Right lobe of liver (tissue), 6 donors: ENCODE measurements around the gene TRANK1. TPM values are rescaled to one million over a fixed set of nuclear protein-coding genes. Genes with fewer than 3 reads are reported as not detected.

Experiments
- ATAC-seq, 4 donors: fragments of 200-7000 bp; cut with Tn5 transposase; one replicate each; pipeline ENCODE4 v1.9.1; 2020; ENCODE audit warnings: mild to moderate bottlenecking in 4 of 4, moderate library complexity in 4 of 4
- DNase-seq, 3 donors: peaks; one replicate each; pipeline ENCODE4 v3.0.0-alpha.2; 2020
- H3K27ac ChIP-seq, 3 donors: fragments of 200-600 bp; one replicate each; pipeline ENCODE4 v1.8.0; 2022
- H3K27me3 ChIP-seq, 2 donors: fragments of 200-600 bp; one replicate each; pipeline ENCODE4 v1.8.0; 2022
- H3K36me3 ChIP-seq, 4 donors: fragments of 200-600 bp; sonication (generic) in 1 of 4; one replicate each; pipeline versions ENCODE4 v1.5.1 to v1.8.0; 2017 to 2022; ENCODE audit warnings: control low read depth in 1 of 4
- H3K4me1 ChIP-seq, 4 donors: fragments of 200-600 bp; sonication (generic) in 1 of 4; one replicate each; pipeline versions ENCODE4 v1.5.1 to v1.8.0; 2017 to 2022; ENCODE audit warnings: control low read depth in 1 of 4
- H3K4me3 ChIP-seq, 3 donors: fragments of 200-600 bp; one replicate each; pipeline ENCODE4 v1.8.0; 2022
- H3K9me3 ChIP-seq, 4 donors: fragments of 200-600 bp; sonication (generic) in 1 of 4; one replicate each; pipeline versions ENCODE4 v1.5.1 to v1.8.0; 2017 to 2022; ENCODE audit warnings: control low read depth in 1 of 4
- POLR2A ChIP-seq: fragments of 450-650 bp; IDR thresholded peaks from one replicate; pipeline ENCODE4 v1.6.1; 2017; ENCODE audit warnings: antibody characterized with exemption, mild to moderate bottlenecking
- WGBS: methylation state at CpG from one replicate; pipeline ENCODE4 v1.1.6; 2018; ENCODE audit warnings: low coverage, low lambda C conversion rate; ENCODE audit not compliant: insufficient coverage; ENCODE audit errors: missing lambda C conversion rate; 5-methylcytosine and 5-hydroxymethylcytosine counted together
- intact Hi-C, 2 donors: fragments of 100-400 bp; cut with DNase I; formaldehyde crosslinking; loops; one replicate each; pipeline versions ENCODE4 v1.11.2 to v1.14.1; 2022
- total RNA-seq, 6 experiments: library from RNA; depleted of rRNA in 2 of 6; stranded (reverse); fragments of >200 nt in 2 of 6; fragmentation: NEBNext Ultra II Directional in 3 of 6; extraction: Animal tissue kit (Norgen Biotek cat#: 25700) in 3 of 6; gene quantifications; one replicate each; pipeline versions ENCODE4 v1.1.0 to v1.2.4, GENCODE V29; 2016 to 2023
- TF ChIP-seq, protein P1 (sequence below), 4 donors: fragments of 200-600 bp in 3 of 4; fragments of 450-650 bp in 1 of 4; IDR thresholded peaks; one replicate each; pipeline versions ENCODE4 v1.5.1 to v1.8.0; 2016 to 2022; ENCODE audit warnings: antibody characterized with exemption in 4 of 4, mild to moderate bottlenecking in 2 of 4
- donor health status: DM: no; HTN: yes; CAD: no.
- donor health status: DM: no; HTN: no; CAD: no.
- donor health status: DM: no; HTN: no; CAD: no.
- donor health status: DM: no; HTN: yes; CAD: no.
- donor health status: DM: no; HTN: yes; CAD: no.

The TRANK1 gene
- total RNA-seq, 6 experiments from 2014 or later = 8.8 to 33.9 (median 19.6) TPM

DNA sequence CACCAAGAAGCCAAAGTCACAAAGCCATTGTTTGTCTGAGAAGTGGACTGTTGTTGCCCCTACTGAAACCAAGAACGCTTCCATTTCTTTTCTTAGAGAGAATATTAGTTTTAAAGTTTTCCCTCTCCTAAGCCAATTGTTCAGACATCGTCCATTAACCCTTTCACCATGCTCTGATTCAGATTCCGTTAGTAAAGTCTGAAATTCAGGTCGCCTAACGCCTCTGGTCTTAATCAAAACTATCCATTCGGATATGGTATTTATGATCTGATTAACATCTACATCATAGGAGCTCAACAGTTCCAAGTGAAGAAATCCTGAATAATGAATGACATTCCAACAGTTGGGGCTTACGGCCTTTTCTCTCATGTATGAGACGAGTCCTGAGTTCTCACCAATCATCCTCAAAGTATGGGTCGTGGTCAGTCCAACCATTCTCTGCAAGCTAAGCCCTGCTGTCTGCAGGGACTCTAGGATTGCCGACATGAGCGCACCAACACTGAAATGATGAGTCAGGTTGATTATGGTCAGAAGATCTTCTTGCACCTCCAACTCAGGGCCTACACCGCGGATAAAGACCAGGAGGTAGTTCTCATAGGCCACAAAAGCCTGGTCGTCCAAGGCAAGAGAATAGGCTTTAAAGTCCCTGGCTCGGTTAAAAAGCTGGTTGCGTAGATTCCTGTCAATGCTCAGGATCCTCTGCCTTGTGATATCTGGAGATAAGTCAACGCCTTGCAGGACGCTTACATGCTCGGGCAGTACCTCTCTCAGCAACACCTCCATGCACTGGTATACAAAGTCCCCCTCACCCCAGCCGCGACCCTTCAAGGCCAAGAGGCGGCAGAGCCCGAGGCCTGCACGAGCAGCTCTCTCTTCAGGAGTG lies 47.3 kb upstream of the TRANK1 start:
- Histone ChIP-seq H3K9me3 (no peaks in the 10 kb centered on the region), H3K4me3 (peak overlapping the region; percentile 47 to 69 (median 63)), H3K27ac (peak overlapping the region; percentile 98), H3K4me1 (peaks cover 0 to 36% (median 9%) of the 10 kb centered on the region in 4 donors), H3K27me3 (no peaks in the 10 kb centered on the region), H3K36me3 (peaks cover 0 to 21% (median 1%) of the 10 kb centered on the region in 4 donors)
- intact Hi-C loops = no loop called here
- WGBS = 8% methylated on average over 17 of the region's 24 CpGs
- DNase-seq (no peak), ATAC-seq (peak in 2 of 4 donors; percentile 0 to 10)
- TF ChIP-seq, protein P1, sequence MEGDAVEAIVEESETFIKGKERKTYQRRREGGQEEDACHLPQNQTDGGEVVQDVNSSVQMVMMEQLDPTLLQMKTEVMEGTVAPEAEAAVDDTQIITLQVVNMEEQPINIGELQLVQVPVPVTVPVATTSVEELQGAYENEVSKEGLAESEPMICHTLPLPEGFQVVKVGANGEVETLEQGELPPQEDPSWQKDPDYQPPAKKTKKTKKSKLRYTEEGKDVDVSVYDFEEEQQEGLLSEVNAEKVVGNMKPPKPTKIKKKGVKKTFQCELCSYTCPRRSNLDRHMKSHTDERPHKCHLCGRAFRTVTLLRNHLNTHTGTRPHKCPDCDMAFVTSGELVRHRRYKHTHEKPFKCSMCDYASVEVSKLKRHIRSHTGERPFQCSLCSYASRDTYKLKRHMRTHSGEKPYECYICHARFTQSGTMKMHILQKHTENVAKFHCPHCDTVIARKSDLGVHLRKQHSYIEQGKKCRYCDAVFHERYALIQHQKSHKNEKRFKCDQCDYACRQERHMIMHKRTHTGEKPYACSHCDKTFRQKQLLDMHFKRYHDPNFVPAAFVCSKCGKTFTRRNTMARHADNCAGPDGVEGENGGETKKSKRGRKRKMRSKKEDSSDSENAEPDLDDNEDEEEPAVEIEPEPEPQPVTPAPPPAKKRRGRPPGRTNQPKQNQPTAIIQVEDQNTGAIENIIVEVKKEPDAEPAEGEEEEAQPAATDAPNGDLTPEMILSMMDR (IDR thresholded peaks at IDR 0.05) = no peak

DNA sequence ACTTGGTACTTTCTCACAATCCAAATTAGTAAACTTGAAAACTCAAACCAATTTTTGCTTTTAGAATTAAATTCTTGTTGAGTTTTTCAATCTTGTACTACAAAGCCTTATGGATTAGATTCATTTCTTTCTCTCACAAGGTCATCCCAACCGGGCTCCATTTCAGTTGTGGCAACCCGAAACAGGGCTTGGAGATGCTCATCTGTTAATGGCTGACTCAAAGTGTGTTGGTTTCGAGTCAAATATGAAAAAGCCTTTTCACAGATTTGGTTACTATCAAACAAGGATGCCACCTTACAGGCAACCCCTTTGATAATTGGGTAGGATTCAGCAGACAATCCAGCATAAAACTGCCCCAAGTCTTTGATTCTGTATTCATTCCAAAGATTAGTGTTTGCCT lies 46.3 kb upstream of the TRANK1 start:
- peaks cover 0 to 20% (median under 1%) of the 10 kb centered on the region in 4 donors for H3K36me3 ChIP-seq
- WGBS = 49% methylated on average over 3 of the region's 3 CpGs
- no peak for DNase-seq
- TF ChIP-seq, protein P1 (IDR thresholded peaks at IDR 0.05) = no peak
- TF ChIP-seq POLR2A = no peak
- H3K27me3 ChIP-seq = no peaks in the 10 kb centered on the region
- peaks cover 0 to 36% (median 9%) of the 10 kb centered on the region in 4 donors for H3K4me1 ChIP-seq
- no peak overlapping the region for H3K27ac ChIP-seq
- intact Hi-C loops = no loop called here
- ATAC-seq = no peak
- H3K9me3 ChIP-seq = no peaks in the 10 kb centered on the region
- peak overlapping the region in 1 of 3 donors; percentile 69 for H3K4me3 ChIP-seq

DNA sequence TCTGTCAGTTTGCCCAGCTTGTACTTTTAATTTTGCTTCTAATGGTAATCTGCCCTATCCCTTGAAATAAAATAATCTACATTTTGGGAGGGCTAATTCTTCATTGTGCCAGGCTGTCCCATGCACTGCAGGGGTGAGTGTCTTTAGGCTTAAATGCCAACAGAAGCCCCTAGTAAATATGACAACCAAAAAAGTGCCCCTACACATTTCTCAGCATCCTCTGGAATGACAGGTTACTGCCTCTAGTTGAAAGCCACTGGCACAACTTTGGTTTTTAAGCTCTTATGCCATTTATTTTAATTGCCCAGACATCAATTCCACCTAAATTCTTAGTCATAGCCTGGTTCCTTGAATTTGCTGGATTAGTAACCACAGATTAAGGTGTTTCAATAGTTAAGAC lies 44.7 kb upstream of the TRANK1 start:
- H3K27ac ChIP-seq = no peak overlapping the region
- H3K4me3 ChIP-seq = no peak overlapping the region
- intact Hi-C loops = no loop called here
- TF ChIP-seq, protein P1 (IDR thresholded peaks at IDR 0.05) = no peak
- TF ChIP-seq POLR2A = no peak
- no peaks in the 10 kb centered on the region for H3K9me3 ChIP-seq
- H3K27me3 ChIP-seq = no peaks in the 10 kb centered on the region
- no peak for DNase-seq
- no peak for ATAC-seq
- peaks cover 5 to 24% (median 12%) of the 10 kb centered on the region in 4 donors for H3K36me3 ChIP-seq
- peaks cover 0 to 33% (median 9%) of the 10 kb centered on the region in 4 donors for H3K4me1 ChIP-seq

DNA sequence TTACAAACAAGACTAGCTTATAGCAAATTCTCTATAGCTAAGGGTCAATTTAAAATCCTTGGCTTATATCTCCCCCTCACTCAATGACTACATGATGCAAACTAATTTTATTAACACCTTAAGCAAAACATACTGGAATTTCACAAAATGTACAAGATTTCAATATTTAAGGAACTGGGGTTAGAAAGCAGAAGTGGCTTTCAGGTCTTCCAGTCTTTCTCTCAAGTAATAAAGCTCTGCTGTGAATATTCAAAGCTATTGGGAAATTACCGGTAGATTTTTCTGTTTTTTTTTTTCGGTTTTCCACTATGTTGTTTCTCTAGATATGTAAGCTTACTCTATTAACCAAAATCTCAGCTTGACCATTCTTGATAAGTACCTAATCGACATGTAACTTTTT lies 44.2 kb upstream of the TRANK1 start:
- H3K36me3 ChIP-seq = peaks cover 5 to 30% (median 14%) of the 10 kb centered on the region in 4 donors
- H3K27ac ChIP-seq = no peak overlapping the region
- intact Hi-C loops = no loop called here
- H3K27me3 ChIP-seq = no peaks in the 10 kb centered on the region
- peaks cover 0 to 27% (median 9%) of the 10 kb centered on the region in 4 donors for H3K4me1 ChIP-seq
- DNase-seq = no peak
- no peak for ATAC-seq
- no peak for TF ChIP-seq POLR2A
- TF ChIP-seq, protein P1 (IDR thresholded peaks at IDR 0.05) = no peak
- H3K9me3 ChIP-seq = no peaks in the 10 kb centered on the region
- H3K4me3 ChIP-seq = no peak overlapping the region
- 83% methylated on average over 3 of the region's 3 CpGs for WGBS
